ENCODE data around the gene DGCR8.

DGCR8 gene

DNA sequence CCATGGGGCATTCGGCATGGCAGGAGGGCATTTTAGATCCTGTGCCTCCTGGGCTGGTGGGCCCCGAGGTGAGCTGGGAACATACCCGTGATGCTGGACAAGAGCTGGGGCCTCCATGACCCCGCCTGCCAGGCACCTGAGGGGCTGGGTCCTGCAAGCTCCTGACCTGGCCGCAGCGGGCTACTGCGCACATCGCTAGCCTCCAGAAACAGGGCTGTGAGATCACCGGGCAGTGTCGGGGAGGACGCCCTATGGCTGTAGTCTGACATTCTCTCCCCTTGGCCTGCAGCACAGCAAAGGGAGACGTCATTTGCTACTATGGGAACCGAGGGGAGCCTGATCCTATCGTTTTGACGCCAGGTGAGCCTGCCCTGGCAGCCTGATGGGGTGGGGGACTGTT, 24.4 kb upstream of the DGCR8 start:
- Histone ChIP-seq H2AFZ (ENCODE audit: low read length) (no peak overlapping the region), H3K4me3 (ENCODE audit: low read length in 2 of 2) (no peak overlapping the region), H4K91ac (ENCODE audit: low read depth, low read length, poor library complexity) (no peak overlapping the region), H3K14ac (ENCODE audit: low read length) (no peak overlapping the region), H3K4me1 (ENCODE audit: control insufficient read depth in 2 of 2, insufficient read depth in 1 of 2, low read depth in 1 of 2, low read length in 2 of 2) (no peaks in the 10 kb centered on the region), H3K4ac (ENCODE audit: low read length) (no peak overlapping the region), H3K36me3 (replicated peaks in 1 of 2; ENCODE audit: control insufficient read depth in 2 of 2, insufficient read depth in 2 of 2, low read length in 2 of 2) (peaks cover 0 to 6% of the 10 kb centered on the region in 2 donors), H2BK12ac (ENCODE audit: low read length) (no peak overlapping the region), H2BK5ac (ENCODE audit: low read length) (peak overlapping the region; percentile 39), H2BK15ac (ENCODE audit: low read length) (no peak overlapping the region), H4K8ac (ENCODE audit: low read depth, low read length) (peak overlapping the region; percentile 43), H2AK5ac (ENCODE audit: low read depth, low read length) (no peak overlapping the region), H3K23ac (ENCODE audit: low read depth, low read length, poor library complexity) (peak overlapping the region; percentile 80), H3K9me3 (replicated peaks in 1 of 2; ENCODE audit: control insufficient read depth in 2 of 2, insufficient read depth in 1 of 2, low read depth in 1 of 2, low read length in 2 of 2) (no peaks in the 10 kb centered on the region), H3K79me1 (ENCODE audit: low read depth, low read length) (peaks cover 7% of the 10 kb centered on the region), H3K18ac (ENCODE audit: low read length) (peak overlapping the region; percentile 11), H2BK120ac (ENCODE audit: low read depth, low read length) (no peak overlapping the region), H3K4me2 (ENCODE audit: insufficient read depth, low read length, poor library complexity, severe bottlenecking) (no peak overlapping the region), H3K27ac (replicated peaks; ENCODE audit: low read length) (no peak overlapping the region), H3K27me3 (ENCODE audit: control insufficient read depth in 3 of 3, insufficient read depth in 3 of 3, low read depth in 1 of 3, low read length in 3 of 3) (no peaks in the 10 kb centered on the region), H3K9ac (ENCODE audit: low read depth, low read length, poor library complexity) (no peak overlapping the region)
- DNase-seq (ENCODE audit: low spot score), result no peak
- no CpG with 5 or more reads among the region's 15 CpGs for WGBS, 2 donors (ENCODE audit: extremely low coverage in 2 of 2, insufficient read length in 2 of 2, insufficient replicate concordance in 1 of 2)

DNA sequence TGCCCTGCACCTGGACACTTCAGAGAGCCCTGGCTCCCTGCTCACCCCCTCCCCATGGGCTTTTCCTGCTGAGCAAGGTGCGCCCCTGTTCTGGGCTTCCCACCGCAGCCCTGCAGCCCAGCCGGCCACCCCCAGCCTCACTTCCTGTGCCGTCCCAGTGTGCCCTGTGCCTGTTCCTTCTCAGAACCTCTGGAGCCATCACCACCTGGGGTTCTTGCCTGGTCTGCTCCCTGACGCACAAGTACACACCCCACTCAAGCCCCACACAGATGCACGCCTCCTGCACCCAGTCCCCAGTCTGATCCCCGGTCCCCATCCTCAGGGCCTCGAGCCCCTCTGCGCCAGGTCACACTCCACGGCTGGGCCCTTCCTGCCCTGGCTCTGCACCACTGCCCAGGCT, 23.9 kb upstream of the DGCR8 start:
- H3K4ac ChIP-seq (ENCODE audit: low read length), result no peak overlapping the region
- H2BK120ac ChIP-seq (ENCODE audit: low read depth, low read length), result no peak overlapping the region
- peak overlapping the region; percentile 17 for H2BK12ac ChIP-seq (ENCODE audit: low read length)
- no CpG with 5 or more reads among the region's 10 CpGs for WGBS, 2 donors (ENCODE audit: extremely low coverage in 2 of 2, insufficient read length in 2 of 2, insufficient replicate concordance in 1 of 2)
- peak overlapping the region; percentile 39 for H2BK5ac ChIP-seq (ENCODE audit: low read length)
- no peak overlapping the region for H3K14ac ChIP-seq (ENCODE audit: low read length)
- no peak overlapping the region for H4K8ac ChIP-seq (ENCODE audit: low read depth, low read length)
- no peak overlapping the region for H3K4me3 ChIP-seq (ENCODE audit: low read length in 2 of 2)
- H3K27me3 ChIP-seq (ENCODE audit: control insufficient read depth in 3 of 3, insufficient read depth in 3 of 3, low read depth in 1 of 3, low read length in 3 of 3), result no peaks in the 10 kb centered on the region
- no peak overlapping the region for H4K91ac ChIP-seq (ENCODE audit: low read depth, low read length, poor library complexity)
- no peak overlapping the region for H2BK15ac ChIP-seq (ENCODE audit: low read length)
- peaks cover 0 to 6% of the 10 kb centered on the region in 2 donors for H3K36me3 ChIP-seq (replicated peaks in 1 of 2; ENCODE audit: control insufficient read depth in 2 of 2, insufficient read depth in 2 of 2, low read length in 2 of 2)
- no peak overlapping the region for H3K4me2 ChIP-seq (ENCODE audit: insufficient read depth, low read length, poor library complexity, severe bottlenecking)
- H3K4me1 ChIP-seq (ENCODE audit: control insufficient read depth in 2 of 2, insufficient read depth in 1 of 2, low read depth in 1 of 2, low read length in 2 of 2), result peaks cover 0 to 1% of the 10 kb centered on the region in 2 donors
- peak overlapping the region; percentile 45 for H3K18ac ChIP-seq (ENCODE audit: low read length)
- no peak overlapping the region for H3K9ac ChIP-seq (ENCODE audit: low read depth, low read length, poor library complexity)
- H2AK5ac ChIP-seq (ENCODE audit: low read depth, low read length), result peak overlapping the region; percentile 22
- no peak overlapping the region for H2AFZ ChIP-seq (ENCODE audit: low read length)
- peaks cover 7% of the 10 kb centered on the region for H3K79me1 ChIP-seq (ENCODE audit: low read depth, low read length)
- DNase-seq (ENCODE audit: low spot score), result no peak
- H3K23ac ChIP-seq (ENCODE audit: low read depth, low read length, poor library complexity), result peak overlapping the region; percentile 69
- no peak overlapping the region for H3K27ac ChIP-seq (replicated peaks; ENCODE audit: low read length)
- H3K9me3 ChIP-seq (replicated peaks in 1 of 2; ENCODE audit: control insufficient read depth in 2 of 2, insufficient read depth in 1 of 2, low read depth in 1 of 2, low read length in 2 of 2), result no peaks in the 10 kb centered on the region

DNA sequence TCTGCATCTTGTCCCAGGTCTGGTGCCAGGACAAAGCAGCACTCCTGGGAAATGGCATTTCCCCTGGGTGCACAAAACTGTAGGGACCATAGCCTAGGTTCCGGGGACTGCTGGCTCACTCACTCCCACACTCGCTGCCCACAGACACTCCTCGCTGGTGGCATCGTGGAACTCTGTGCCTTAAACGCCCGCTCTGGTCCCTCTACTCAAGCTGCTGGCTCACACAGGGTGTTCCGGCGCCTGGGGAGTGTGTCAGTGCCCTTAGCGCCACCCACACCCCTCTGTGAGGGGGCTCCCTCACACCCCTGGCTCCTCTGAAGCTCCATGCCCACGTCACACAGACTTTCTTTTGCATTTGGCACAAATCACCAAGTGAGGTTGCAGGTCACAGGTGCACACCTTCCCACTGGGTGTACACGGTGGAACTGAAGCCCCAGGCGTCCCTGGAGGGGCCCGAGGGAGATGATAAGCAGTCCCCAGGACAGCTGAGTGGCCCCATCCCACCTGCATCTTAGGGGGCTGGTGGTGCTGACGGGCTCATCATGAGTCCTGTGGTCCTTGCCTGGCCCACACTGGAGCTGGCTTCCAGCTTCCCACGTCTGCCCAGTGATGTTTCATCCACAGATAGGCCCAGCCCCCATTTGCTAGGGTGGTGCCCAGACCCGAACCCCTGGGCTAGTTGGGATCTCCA, 23.2 kb upstream of the DGCR8 start:
- no peak overlapping the region for H3K18ac ChIP-seq (ENCODE audit: low read length)
- H3K4me3 ChIP-seq (ENCODE audit: low read length in 2 of 2), result no peak overlapping the region
- no peak overlapping the region for H3K9ac ChIP-seq (ENCODE audit: low read depth, low read length, poor library complexity)
- H2AFZ ChIP-seq (ENCODE audit: low read length), result no peak overlapping the region
- H2AK5ac ChIP-seq (ENCODE audit: low read depth, low read length), result no peak overlapping the region
- H4K8ac ChIP-seq (ENCODE audit: low read depth, low read length), result no peak overlapping the region
- WGBS, 2 donors (ENCODE audit: extremely low coverage in 2 of 2, insufficient read length in 2 of 2, insufficient replicate concordance in 1 of 2), result no CpG with 5 or more reads among the region's 16 CpGs
- no peak overlapping the region for H3K27ac ChIP-seq (replicated peaks; ENCODE audit: low read length)
- no peak overlapping the region for H3K14ac ChIP-seq (ENCODE audit: low read length)
- H2BK12ac ChIP-seq (ENCODE audit: low read length), result no peak overlapping the region
- peaks cover 0 to 6% of the 10 kb centered on the region in 2 donors for H3K36me3 ChIP-seq (replicated peaks in 1 of 2; ENCODE audit: control insufficient read depth in 2 of 2, insufficient read depth in 2 of 2, low read length in 2 of 2)
- H3K4ac ChIP-seq (ENCODE audit: low read length), result no peak overlapping the region
- H4K91ac ChIP-seq (ENCODE audit: low read depth, low read length, poor library complexity), result no peak overlapping the region
- H2BK15ac ChIP-seq (ENCODE audit: low read length), result no peak overlapping the region
- H3K23ac ChIP-seq (ENCODE audit: low read depth, low read length, poor library complexity), result peak overlapping the region; percentile 70
- H3K9me3 ChIP-seq (replicated peaks in 1 of 2; ENCODE audit: control insufficient read depth in 2 of 2, insufficient read depth in 1 of 2, low read depth in 1 of 2, low read length in 2 of 2), result no peaks in the 10 kb centered on the region
- H2BK5ac ChIP-seq (ENCODE audit: low read length), result peak overlapping the region; percentile 69
- H3K4me2 ChIP-seq (ENCODE audit: insufficient read depth, low read length, poor library complexity, severe bottlenecking), result no peak overlapping the region
- DNase-seq (ENCODE audit: low spot score), result no peak
- peaks cover 7% of the 10 kb centered on the region for H3K79me1 ChIP-seq (ENCODE audit: low read depth, low read length)
- H2BK120ac ChIP-seq (ENCODE audit: low read depth, low read length), result no peak overlapping the region
- H3K4me1 ChIP-seq (ENCODE audit: control insufficient read depth in 2 of 2, insufficient read depth in 1 of 2, low read depth in 1 of 2, low read length in 2 of 2), result peaks cover 0 to 4% of the 10 kb centered on the region in 2 donors
- no peaks in the 10 kb centered on the region for H3K27me3 ChIP-seq (ENCODE audit: control insufficient read depth in 3 of 3, insufficient read depth in 3 of 3, low read depth in 1 of 3, low read length in 3 of 3)

DNA sequence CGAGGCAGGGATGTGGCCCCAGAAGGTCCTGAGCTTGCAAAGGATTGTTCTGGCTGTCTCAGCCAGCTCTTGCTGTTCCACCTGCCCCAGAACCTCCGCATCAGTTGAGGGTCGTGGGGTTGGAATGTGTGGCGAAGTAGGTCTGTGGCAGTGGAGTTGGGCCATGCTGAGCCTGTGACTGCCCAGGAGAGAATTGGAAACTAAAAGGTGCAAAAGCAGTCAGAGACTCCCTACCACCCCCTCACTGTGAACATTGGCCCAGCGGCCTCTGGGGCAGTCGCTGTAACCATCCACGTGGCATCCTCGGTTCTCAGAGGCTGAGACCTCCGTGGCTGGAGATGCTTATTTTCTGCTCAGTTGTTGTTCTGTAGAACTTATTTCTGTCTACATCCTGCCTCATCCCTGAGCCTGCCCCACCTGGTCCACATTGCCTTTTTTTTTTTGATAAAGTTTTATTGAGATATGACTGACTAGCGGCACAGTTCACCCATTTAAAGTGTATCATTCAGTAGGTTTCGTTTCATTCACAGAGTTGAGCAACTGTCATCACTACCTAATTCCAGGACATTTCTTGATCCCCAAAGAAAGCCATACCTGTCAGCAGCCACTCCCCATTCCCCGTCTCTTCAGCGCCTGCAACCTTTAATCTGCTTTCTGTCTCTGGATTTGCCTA, 22.3 kb upstream of the DGCR8 start:
- no CpG with 5 or more reads among the region's 13 CpGs for WGBS, 2 donors (ENCODE audit: extremely low coverage in 2 of 2, insufficient read length in 2 of 2, insufficient replicate concordance in 1 of 2)
- no peak overlapping the region for H2BK15ac ChIP-seq (ENCODE audit: low read length)
- no peak overlapping the region for H3K4me2 ChIP-seq (ENCODE audit: insufficient read depth, low read length, poor library complexity, severe bottlenecking)
- H3K4ac ChIP-seq (ENCODE audit: low read length), result no peak overlapping the region
- H3K27me3 ChIP-seq (ENCODE audit: control insufficient read depth in 3 of 3, insufficient read depth in 3 of 3, low read depth in 1 of 3, low read length in 3 of 3), result no peaks in the 10 kb centered on the region
- H3K4me3 ChIP-seq (ENCODE audit: low read length in 2 of 2), result no peak overlapping the region
- no peak for DNase-seq (ENCODE audit: low spot score)
- H3K36me3 ChIP-seq (replicated peaks in 1 of 2; ENCODE audit: control insufficient read depth in 2 of 2, insufficient read depth in 2 of 2, low read length in 2 of 2), result peaks cover 0 to 6% of the 10 kb centered on the region in 2 donors
- no peaks in the 10 kb centered on the region for H3K9me3 ChIP-seq (replicated peaks in 1 of 2; ENCODE audit: control insufficient read depth in 2 of 2, insufficient read depth in 1 of 2, low read depth in 1 of 2, low read length in 2 of 2)
- H2BK12ac ChIP-seq (ENCODE audit: low read length), result no peak overlapping the region
- H3K14ac ChIP-seq (ENCODE audit: low read length), result no peak overlapping the region
- no peak overlapping the region for H2AK5ac ChIP-seq (ENCODE audit: low read depth, low read length)
- H3K79me1 ChIP-seq (ENCODE audit: low read depth, low read length), result peaks cover 6% of the 10 kb centered on the region
- H4K91ac ChIP-seq (ENCODE audit: low read depth, low read length, poor library complexity), result no peak overlapping the region
- no peak overlapping the region for H2BK120ac ChIP-seq (ENCODE audit: low read depth, low read length)
- no peak overlapping the region for H4K8ac ChIP-seq (ENCODE audit: low read depth, low read length)
- no peak overlapping the region for H2BK5ac ChIP-seq (ENCODE audit: low read length)
- no peak overlapping the region for H3K9ac ChIP-seq (ENCODE audit: low read depth, low read length, poor library complexity)
- H3K18ac ChIP-seq (ENCODE audit: low read length), result no peak overlapping the region
- H3K23ac ChIP-seq (ENCODE audit: low read depth, low read length, poor library complexity), result no peak overlapping the region
- H3K4me1 ChIP-seq (ENCODE audit: control insufficient read depth in 2 of 2, insufficient read depth in 1 of 2, low read depth in 1 of 2, low read length in 2 of 2), result peaks cover 0 to 6% of the 10 kb centered on the region in 2 donors
- H3K27ac ChIP-seq (replicated peaks; ENCODE audit: low read length), result no peak overlapping the region
- no peak overlapping the region for H2AFZ ChIP-seq (ENCODE audit: low read length)

Data from neuronal stem cell (in vitro differentiated cells).